Heart left ventricle (tissue), 16 donors: ENCODE measurements around the gene TSHZ1. TPM values are rescaled to one million over a fixed set of nuclear protein-coding genes. Genes with fewer than 3 reads are reported as not detected.

ENCODE experiments used
- ATAC-seq, 4 donors: fragments of 200-7000 bp; cut with Tn5 transposase; one replicate each; pipeline ENCODE4 v1.9.1; 2020 to 2022; ENCODE audit warnings: moderate library complexity in 4 of 4, mild to moderate bottlenecking in 3 of 4, moderate number of reproducible peaks in 1 of 4
- DNase-seq, 5 donors: peaks; one replicate each; pipeline ENCODE4 v3.0.0-alpha.2; 2020
- H3K27ac ChIP-seq, 12 donors: fragments of 200-600 bp; sonication (generic) in 4 of 12; one replicate each; pipeline versions ENCODE4 v1.5.0 to v1.8.0; 2016 to 2022; ENCODE audit warnings: mild to moderate bottlenecking in 2 of 12
- H3K27me3 ChIP-seq, 9 donors: fragments of 200-600 bp; sonication (generic) in 2 of 9; one replicate each; pipeline versions ENCODE4 v1.5.1 to v1.8.0; 2016 to 2022; ENCODE audit warnings: mild to moderate bottlenecking in 3 of 9
- H3K36me3 ChIP-seq, 9 donors: fragments of 200-600 bp; sonication (generic) in 2 of 9; one replicate each; pipeline versions ENCODE4 v1.5.0 to v1.8.0; 2018 to 2022; ENCODE audit warnings: mild to moderate bottlenecking in 2 of 9
- H3K4me1 ChIP-seq, 12 donors: fragments of 200-600 bp; sonication (generic) in 4 of 12; one replicate each; pipeline versions ENCODE4 v1.5.0 to v1.8.0; 2016 to 2022; ENCODE audit warnings: mild to moderate bottlenecking in 3 of 12
- H3K4me3 ChIP-seq, 12 donors: fragments of 200-600 bp; sonication (generic) in 4 of 12; one replicate each; pipeline versions ENCODE4 v1.5.0 to v1.8.0; 2017 to 2022; ENCODE audit warnings: mild to moderate bottlenecking in 9 of 12, moderate library complexity in 4 of 12
- H3K9me3 ChIP-seq, 12 donors: fragments of 200-600 bp; sonication (generic) in 4 of 12; one replicate each; pipeline versions ENCODE4 v1.5.0 to v1.8.0; 2016 to 2022; ENCODE audit warnings: mild to moderate bottlenecking in 1 of 12
- POLR2A ChIP-seq, 2 donors: fragments of 450-650 bp; IDR thresholded peaks; one replicate each; pipeline ENCODE4 v1.6.1; 2017; ENCODE audit warnings: antibody characterized with exemption in 2 of 2, mild to moderate bottlenecking in 2 of 2, moderate library complexity in 2 of 2
- WGBS, 4 donors: extraction: QIAGEN DNeasy Blood & Tissue Kit in 2 of 4; methylation state at CpG; one replicate each; pipeline versions ENCODE4 v1.1.5 to v1.1.7; 2013 to 2018; 5-methylcytosine and 5-hydroxymethylcytosine counted together
- intact Hi-C, 10 donors: fragments of 100-400 bp; cut with DNase I; formaldehyde crosslinking; loops; one replicate each; pipeline versions ENCODE4 v1.11.1 to v1.14.2; 2022
- polyA plus RNA-seq, 2 donors: library from polyadenylated mRNA; stranded (reverse); fragments of 200-250 nt; gene quantifications; one replicate each; pipeline ENCODE4 v1.2.3, GENCODE V29; 2013
- total RNA-seq, 9 donors: library from RNA; depleted of rRNA in 2 of 9; stranded (reverse); fragments of >200 nt in 2 of 9; fragmentation: NEBNext Ultra II Directional in 3 of 9; extraction: Animal tissue kit (Norgen Biotek cat#: 25700) in 3 of 9; gene quantifications; one replicate each; pipeline versions ENCODE4 v1.1.0 to v1.2.4, GENCODE V29; 2016 to 2023
- TF ChIP-seq, protein P1 (sequence below), 12 donors: fragments of 200-600 bp; sonication (generic) in 4 of 12; IDR thresholded peaks; one replicate each; pipeline versions ENCODE4 v1.5.0 to v1.8.0; 2018 to 2022; ENCODE audit warnings: antibody characterized with exemption in 12 of 12, mild to moderate bottlenecking in 5 of 12
- donor health status: ischemic (EF 13 %, LVEDD 7.1; RV severe dilation, severe dysfunction).
- donor health status: healthy with polysubstance abuse.
- donor health status: DM: no; HTN: yes; CAD: no.
- donor health status: DM: no; HTN: no; CAD: no.
- donor health status: ischemic (EF 25% LVEDD 6.9; RV normal size, moderate dysfunction).
- donor health status: ischemic (EF 25% LVEDD 5.7; RV mildly dilated, moderate dysfunction).
- donor health status: healthy.
- donor health status: DM: yes; HTN: yes; CAD: no.
- donor health status: ischemic (EF 35%, LVEDD 5.7; RV mildly dilated, moderate dysfunction).
- donor health status: nonischemic (EF 11% LVEDD 7.7; RV severe dilation, severe dysfunction).
- donor health status: DM: yes; HTN: yes; CAD: no.
- donor health status: PGD.
- donor health status: ischemic (EF 29% LVEDD 5.4; RV normal size, mild dysfunction).
- donor health status: nonischemic (EF 23%, LVEDD 6.1; RV moderate dilation, normal function).

TSHZ1 gene
- total and polyA plus RNA-seq, 11 donors, result 7.5 to 27.9 (median 19.2) TPM

GRCh38 chr18:75189696-75190095 is 20.9 kb upstream of the TSHZ1 start:
- TF ChIP-seq, protein P1, sequence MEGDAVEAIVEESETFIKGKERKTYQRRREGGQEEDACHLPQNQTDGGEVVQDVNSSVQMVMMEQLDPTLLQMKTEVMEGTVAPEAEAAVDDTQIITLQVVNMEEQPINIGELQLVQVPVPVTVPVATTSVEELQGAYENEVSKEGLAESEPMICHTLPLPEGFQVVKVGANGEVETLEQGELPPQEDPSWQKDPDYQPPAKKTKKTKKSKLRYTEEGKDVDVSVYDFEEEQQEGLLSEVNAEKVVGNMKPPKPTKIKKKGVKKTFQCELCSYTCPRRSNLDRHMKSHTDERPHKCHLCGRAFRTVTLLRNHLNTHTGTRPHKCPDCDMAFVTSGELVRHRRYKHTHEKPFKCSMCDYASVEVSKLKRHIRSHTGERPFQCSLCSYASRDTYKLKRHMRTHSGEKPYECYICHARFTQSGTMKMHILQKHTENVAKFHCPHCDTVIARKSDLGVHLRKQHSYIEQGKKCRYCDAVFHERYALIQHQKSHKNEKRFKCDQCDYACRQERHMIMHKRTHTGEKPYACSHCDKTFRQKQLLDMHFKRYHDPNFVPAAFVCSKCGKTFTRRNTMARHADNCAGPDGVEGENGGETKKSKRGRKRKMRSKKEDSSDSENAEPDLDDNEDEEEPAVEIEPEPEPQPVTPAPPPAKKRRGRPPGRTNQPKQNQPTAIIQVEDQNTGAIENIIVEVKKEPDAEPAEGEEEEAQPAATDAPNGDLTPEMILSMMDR (IDR thresholded peaks at IDR 0.05), result no peak
- TF ChIP-seq POLR2A (IDR thresholded peaks at IDR 0.05), result no peak
- H3K27ac ChIP-seq, result no peak overlapping the region
- H3K27me3 ChIP-seq, result no peaks in the 10 kb centered on the region
- WGBS, 4 donors, result 89 to 97% (median 96%) methylated on average over 3 to 6 of the region's 6 CpGs
- DNase-seq, result no peak
- no peak for ATAC-seq
- intact Hi-C loops, result no loop called here
- H3K4me1 ChIP-seq, result peaks cover 0 to 7% (median 0%) of the 10 kb centered on the region in 12 donors
- H3K36me3 ChIP-seq, result no peaks in the 10 kb centered on the region
- no peak overlapping the region for H3K4me3 ChIP-seq
- no peaks in the 10 kb centered on the region for H3K9me3 ChIP-seq

DNA sequence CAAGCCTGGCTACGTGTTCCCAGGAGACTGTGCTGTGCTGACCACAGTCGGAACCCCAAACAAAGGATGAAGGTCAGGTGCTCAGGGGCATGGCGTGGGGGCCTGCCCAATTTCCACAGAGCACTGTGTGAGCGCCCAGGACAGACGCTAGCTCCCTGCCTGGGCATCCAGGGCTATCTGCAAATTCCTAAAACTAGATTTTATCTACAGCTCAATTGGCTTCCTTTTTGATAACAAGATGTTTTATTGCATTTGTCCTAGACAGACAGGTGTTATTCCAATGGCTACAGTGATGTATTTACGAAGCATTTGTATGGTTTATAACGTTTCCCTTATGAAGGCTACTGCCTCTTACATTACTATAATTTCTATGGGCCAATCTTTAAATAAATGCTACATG is 17.7 kb upstream of the TSHZ1 start:
- H3K9me3 ChIP-seq, result no peaks in the 10 kb centered on the region
- DNase-seq, result no peak
- peak in 1 of 4 donors; percentile 12 for ATAC-seq
- H3K4me1 ChIP-seq, result peaks cover 0 to 7% (median 2%) of the 10 kb centered on the region in 12 donors
- WGBS, 4 donors, result 66 to 81% (median 78%) methylated on average over 5 to 7 of the region's 7 CpGs
- intact Hi-C loops, result no loop called here
- H3K36me3 ChIP-seq, result no peaks in the 10 kb centered on the region
- TF ChIP-seq, protein P1 (IDR thresholded peaks at IDR 0.05), result no peak
- no peak for TF ChIP-seq POLR2A (IDR thresholded peaks at IDR 0.05)
- H3K27me3 ChIP-seq, result no peaks in the 10 kb centered on the region
- H3K27ac ChIP-seq, result no peak overlapping the region
- H3K4me3 ChIP-seq, result no peak overlapping the region

DNA sequence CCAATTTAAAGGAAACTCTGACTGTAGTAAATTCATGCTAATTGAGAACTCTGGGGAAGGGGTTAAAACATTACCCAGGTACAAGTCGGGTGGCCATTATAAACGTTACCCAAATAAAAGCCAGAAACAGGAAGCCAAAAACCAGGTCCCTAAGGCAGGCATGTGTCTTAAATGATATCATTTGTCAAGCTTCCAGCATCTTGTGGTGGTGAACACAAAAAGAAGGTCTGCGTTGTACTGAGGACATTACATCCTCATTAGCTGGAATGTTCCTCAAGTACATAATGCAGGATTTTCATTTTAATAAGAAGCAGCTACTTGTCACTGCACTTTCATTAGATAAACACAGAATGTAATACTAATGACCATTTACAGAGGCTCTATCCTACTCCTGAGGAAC is 12.6 kb upstream of the TSHZ1 start:
- no peak overlapping the region for H3K4me3 ChIP-seq
- H3K36me3 ChIP-seq, result peaks cover 0 to 28% (median 20%) of the 10 kb centered on the region in 9 donors
- no peaks in the 10 kb centered on the region for H3K9me3 ChIP-seq
- DNase-seq, result no peak
- peaks cover 0 to 37% (median 12%) of the 10 kb centered on the region in 12 donors for H3K4me1 ChIP-seq
- peak overlapping the region in 1 of 12 donors; percentile 21 for H3K27ac ChIP-seq
- 5 to 14% (median 7%) methylated on average over 3 of the region's 3 CpGs for WGBS, 4 donors
- H3K27me3 ChIP-seq, result no peaks in the 10 kb centered on the region
- ATAC-seq, result no peak
- TF ChIP-seq, protein P1 (IDR thresholded peaks at IDR 0.05), result no peak
- TF ChIP-seq POLR2A (IDR thresholded peaks at IDR 0.05), result no peak
- intact Hi-C loops, result no loop called here

DNA sequence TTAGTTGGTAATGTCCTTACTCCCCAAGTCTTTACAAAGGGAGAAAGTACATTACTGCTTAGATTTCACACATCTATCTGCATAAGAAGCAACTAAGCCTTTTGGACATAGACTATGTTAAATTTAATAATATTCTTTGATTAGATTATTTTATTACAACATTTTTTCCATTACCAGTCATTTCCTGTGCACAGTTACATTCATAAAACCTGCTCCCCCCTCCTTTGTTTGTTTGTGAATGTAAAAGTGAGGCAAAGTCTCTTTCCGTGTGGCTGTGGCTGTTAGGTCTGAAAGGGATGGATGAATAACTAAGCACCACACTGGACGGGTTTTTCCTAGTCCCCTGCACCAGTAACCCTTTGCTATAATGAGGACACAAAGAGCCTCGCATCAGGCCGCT is 11.3 kb upstream of the TSHZ1 start:
- H3K27me3 ChIP-seq, result no peaks in the 10 kb centered on the region
- intact Hi-C loops, result no loop called here
- ATAC-seq, result no peak
- H3K27ac ChIP-seq, result peak overlapping the region in 1 of 12 donors; percentile 21
- no peak for DNase-seq
- no peak overlapping the region for H3K4me3 ChIP-seq
- H3K4me1 ChIP-seq, result peaks cover 0 to 50% (median 25%) of the 10 kb centered on the region in 12 donors
- WGBS, 4 donors, result 64 to 77% (median 71%) methylated on average over 4 of the region's 4 CpGs
- peaks cover 0 to 28% (median 20%) of the 10 kb centered on the region in 9 donors for H3K36me3 ChIP-seq
- no peaks in the 10 kb centered on the region for H3K9me3 ChIP-seq
- TF ChIP-seq, protein P1 (IDR thresholded peaks at IDR 0.05), result no peak
- no peak for TF ChIP-seq POLR2A (IDR thresholded peaks at IDR 0.05)
